ENCODE results near the gene PAM. TPM values are rescaled to one million over a fixed set of nuclear protein-coding genes. Genes with fewer than 3 reads are reported as not detected.

Gene PAM
- total RNA-seq, 1 donor from 2014 or later, result 85.6 TPM

DNA sequence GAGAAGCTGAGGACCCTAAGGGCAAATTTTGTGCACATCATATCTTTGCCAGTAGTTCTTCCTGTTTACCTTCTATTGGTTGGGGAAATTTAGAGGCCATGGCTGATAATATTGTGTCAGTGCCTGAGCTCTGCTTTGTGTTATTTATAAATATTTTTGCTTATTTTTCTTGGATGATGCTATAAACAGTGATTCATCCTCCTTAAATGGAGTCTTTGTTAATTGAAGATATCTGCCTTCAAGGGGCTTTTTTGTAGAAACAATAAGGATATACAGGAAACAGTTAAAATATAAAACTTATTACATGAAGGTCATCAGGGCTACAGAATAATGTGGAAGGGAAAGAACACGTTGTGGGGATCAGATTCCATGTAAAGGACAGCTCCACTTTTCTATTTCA lies 78.0 kb downstream of the PAM start:
- peaks cover 6% of the 10 kb centered on the region for H3K4me1 Mint-ChIP-seq
- H3K36me3 Mint-ChIP-seq (ENCODE audit: low read depth), result no peaks in the 10 kb centered on the region
- peaks cover 6% of the 10 kb centered on the region for H3K9me3 Mint-ChIP-seq
- H3K27ac Mint-ChIP-seq (ENCODE audit: unreplicated experiment), result no peak overlapping the region
- no peak for TF ChIP-seq CTCF (conservative IDR thresholded peaks at IDR 0.05)
- no peak overlapping the region for H3K4me3 Mint-ChIP-seq
- H3K27me3 Mint-ChIP-seq (ENCODE audit: low read depth), result no peaks in the 10 kb centered on the region
- DNase-seq (ENCODE audit: low read depth, low spot score), result no peak

GRCh38 chr5:102834438-102834964 lies 79.4 kb downstream of the PAM start:
- TF ChIP-seq CTCF (conservative IDR thresholded peaks at IDR 0.05), result no peak
- Mint-ChIP-seq H3K4me1 (peaks cover 6% of the 10 kb centered on the region), H3K9me3 (peaks cover 4% of the 10 kb centered on the region), H3K4me3 (no peak overlapping the region), H3K27ac (ENCODE audit: unreplicated experiment) (no peak overlapping the region), H3K27me3 (ENCODE audit: low read depth) (no peaks in the 10 kb centered on the region), H3K36me3 (ENCODE audit: low read depth) (no peaks in the 10 kb centered on the region)
- DNase-seq (ENCODE audit: low read depth, low spot score), result no peak

DNA sequence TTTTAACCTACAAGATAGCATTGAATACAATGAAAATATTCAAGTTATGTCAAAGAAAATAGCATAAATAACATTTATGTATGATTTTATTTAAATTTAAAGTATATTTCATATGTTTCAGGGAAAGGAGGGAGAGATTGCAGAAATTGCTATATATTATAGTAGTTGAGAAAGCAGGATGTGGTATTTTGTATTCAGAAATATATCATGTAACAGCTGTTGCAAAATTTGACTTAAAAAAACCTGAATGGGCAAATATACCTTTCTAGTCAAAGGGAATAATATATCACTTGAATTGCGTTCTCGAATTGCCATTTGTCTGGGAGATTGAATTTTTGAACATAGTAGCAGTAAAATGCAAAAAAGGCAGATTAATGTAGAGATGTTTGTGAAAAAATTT lies 80.6 kb downstream of the PAM start:
- Mint-ChIP-seq H3K36me3 (ENCODE audit: low read depth) (no peaks in the 10 kb centered on the region), H3K9me3 (no peaks in the 10 kb centered on the region), H3K27me3 (ENCODE audit: low read depth) (no peaks in the 10 kb centered on the region), H3K4me3 (no peak overlapping the region), H3K4me1 (peaks cover 6% of the 10 kb centered on the region), H3K27ac (ENCODE audit: unreplicated experiment) (no peak overlapping the region)
- no peak for TF ChIP-seq CTCF (conservative IDR thresholded peaks at IDR 0.05)
- no peak for DNase-seq (ENCODE audit: low read depth, low spot score)

DNA sequence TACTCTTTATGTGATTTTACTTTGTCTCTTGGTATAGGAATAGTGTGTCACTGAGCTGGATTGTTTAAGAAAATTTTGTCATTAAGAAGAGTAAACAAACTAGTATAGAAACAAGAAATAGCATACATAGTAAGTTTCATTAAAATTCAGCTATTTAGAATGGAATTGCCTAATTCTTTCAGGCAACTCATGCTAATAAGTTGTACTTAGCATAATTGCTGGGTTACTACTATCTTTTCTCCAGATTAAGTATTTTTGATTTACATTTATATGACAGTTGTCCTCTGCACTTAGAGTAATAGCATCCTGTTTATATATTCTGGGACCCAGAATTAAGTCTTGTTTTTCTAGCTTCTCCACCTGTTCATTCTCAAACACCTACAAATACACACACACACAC lies 85.9 kb downstream of the PAM start:
- no peak for DNase-seq (ENCODE audit: low read depth, low spot score)
- no peaks in the 10 kb centered on the region for H3K36me3 Mint-ChIP-seq (ENCODE audit: low read depth)
- H3K9me3 Mint-ChIP-seq, result peaks cover 2% of the 10 kb centered on the region
- H3K4me3 Mint-ChIP-seq, result no peak overlapping the region
- no peak for TF ChIP-seq CTCF (conservative IDR thresholded peaks at IDR 0.05)
- H3K27me3 Mint-ChIP-seq (ENCODE audit: low read depth), result no peaks in the 10 kb centered on the region
- H3K27ac Mint-ChIP-seq (ENCODE audit: unreplicated experiment), result no peak overlapping the region
- peaks cover 8% of the 10 kb centered on the region for H3K4me1 Mint-ChIP-seq

- peaks cover 8% of the 10 kb centered on the region for H3K9me3 Mint-ChIP-seq
- H3K36me3 Mint-ChIP-seq (ENCODE audit: low read depth), result peaks cover 5% of the 10 kb centered on the region
- H3K4me3 Mint-ChIP-seq, result no peak overlapping the region
- no peak overlapping the region for H3K27ac Mint-ChIP-seq (ENCODE audit: unreplicated experiment)
- no peaks in the 10 kb centered on the region for H3K27me3 Mint-ChIP-seq (ENCODE audit: low read depth)
- no peak for TF ChIP-seq CTCF (conservative IDR thresholded peaks at IDR 0.05)
- H3K4me1 Mint-ChIP-seq, result peaks cover 8% of the 10 kb centered on the region
- DNase-seq (ENCODE audit: low read depth, low spot score), result no peak
Measured at GRCh38 chr5:102843997-102844396, 88.9 kb downstream of the PAM start.

GRCh38 chr5:102845041-102845440 lies 89.9 kb downstream of the PAM start:
- no peak for DNase-seq (ENCODE audit: low read depth, low spot score)
- Mint-ChIP-seq H3K27me3 (ENCODE audit: low read depth) (no peaks in the 10 kb centered on the region), H3K9me3 (peaks cover 8% of the 10 kb centered on the region), H3K4me3 (no peak overlapping the region), H3K4me1 (peaks cover 8% of the 10 kb centered on the region), H3K27ac (ENCODE audit: unreplicated experiment) (no peak overlapping the region), H3K36me3 (ENCODE audit: low read depth) (peaks cover 5% of the 10 kb centered on the region)
- no peak for TF ChIP-seq CTCF (conservative IDR thresholded peaks at IDR 0.05)
